Measurements from ENCODE around the gene BTBD17.
"Not testable (repeated sequence)": the region's sequence is repeated elsewhere in the genome, so short reads cannot be mapped to it uniquely, and the experiment has no call there.

BTBD17 gene, protein sequence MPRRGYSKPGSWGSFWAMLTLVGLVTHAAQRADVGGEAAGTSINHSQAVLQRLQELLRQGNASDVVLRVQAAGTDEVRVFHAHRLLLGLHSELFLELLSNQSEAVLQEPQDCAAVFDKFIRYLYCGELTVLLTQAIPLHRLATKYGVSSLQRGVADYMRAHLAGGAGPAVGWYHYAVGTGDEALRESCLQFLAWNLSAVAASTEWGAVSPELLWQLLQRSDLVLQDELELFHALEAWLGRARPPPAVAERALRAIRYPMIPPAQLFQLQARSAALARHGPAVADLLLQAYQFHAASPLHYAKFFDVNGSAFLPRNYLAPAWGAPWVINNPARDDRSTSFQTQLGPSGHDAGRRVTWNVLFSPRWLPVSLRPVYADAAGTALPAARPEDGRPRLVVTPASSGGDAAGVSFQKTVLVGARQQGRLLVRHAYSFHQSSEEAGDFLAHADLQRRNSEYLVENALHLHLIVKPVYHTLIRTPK

DNA sequence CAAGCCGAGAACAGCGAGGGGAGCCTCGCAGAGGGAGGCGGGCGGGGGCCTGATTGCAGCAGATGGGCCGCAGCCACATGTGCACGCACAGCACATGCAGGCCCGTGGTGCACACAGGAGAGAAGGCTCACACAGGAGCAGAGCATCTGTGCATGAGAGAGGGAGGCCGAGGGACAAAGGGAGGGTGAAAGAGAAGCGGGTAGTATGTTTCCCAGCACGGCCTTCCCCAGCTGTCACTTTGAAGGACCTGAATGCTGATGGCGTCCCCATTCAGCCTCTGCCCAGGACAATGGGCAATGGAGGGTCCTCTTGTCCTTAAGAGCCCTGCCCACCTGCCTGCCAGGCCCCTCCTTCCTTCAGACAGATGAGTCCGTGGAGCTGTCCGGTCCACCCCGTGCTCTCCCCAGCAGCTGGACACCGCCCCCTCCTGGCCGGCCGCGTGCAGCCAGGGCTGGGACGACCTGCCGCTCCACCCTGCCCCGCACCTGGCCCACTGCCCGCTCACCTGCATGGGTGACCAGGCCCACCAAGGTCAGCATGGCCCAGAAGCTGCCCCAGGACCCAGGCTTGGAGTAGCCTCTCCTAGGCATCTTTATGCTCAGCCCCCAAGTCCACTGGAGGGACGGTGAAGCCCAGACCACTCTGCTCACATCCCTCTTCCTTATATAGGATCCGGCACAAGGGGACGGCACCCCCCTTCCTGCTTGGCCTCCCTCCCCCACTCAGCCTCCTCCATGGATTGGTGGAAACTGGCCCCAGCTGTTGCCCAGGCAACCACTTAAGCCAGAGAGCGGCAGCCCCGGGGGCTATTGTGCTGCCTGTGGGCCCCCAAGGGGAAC is at the start of gene BTBD17:
TSS of gene BTBD17 (minus strand) at position 639 of the 839 bp plus-strand sequence. CDS start at position 590, 49 bp downstream.
- Mint-ChIP-seq H3K36me3 (ENCODE audit: low read depth) (no peaks in the 10 kb centered on the region), H3K4me3 (no peak within 1 kb of the TSS), H3K27ac (no peak within 1 kb of the TSS), H3K27me3 (peaks cover 47% of the 10 kb centered on the region), H3K4me1 (ENCODE audit: low read depth) (peaks cover 2% of the 10 kb centered on the region), H3K9me3 (no peaks in the 10 kb centered on the region)
- peak; percentile 55 for DNase-seq

DNA sequence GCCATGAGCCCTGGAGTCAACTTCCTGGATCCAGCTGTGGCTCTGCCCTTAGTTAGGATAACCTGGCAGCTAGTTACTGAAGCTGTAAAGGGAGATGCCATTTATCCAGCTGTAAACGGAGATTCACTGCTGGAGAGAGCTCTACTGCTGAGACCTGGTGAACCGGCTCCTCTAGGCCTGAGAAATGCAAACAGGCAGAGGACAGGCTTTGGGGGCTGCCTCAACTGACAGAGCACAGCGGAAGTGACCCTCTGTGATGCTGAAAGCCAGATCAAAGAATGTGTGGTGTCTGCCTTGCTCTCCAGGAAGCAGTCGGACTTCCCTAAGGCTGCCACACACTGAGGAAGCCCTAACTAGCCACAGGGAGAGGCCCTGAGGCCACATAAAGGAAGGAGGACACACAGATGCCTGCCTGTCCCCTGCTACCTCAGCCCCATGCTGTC is 48.4 kb upstream of the BTBD17 start:
- Mint-ChIP-seq H3K4me1 (ENCODE audit: low read depth) (no peaks in the 10 kb centered on the region), H3K27me3 (peaks cover 4% of the 10 kb centered on the region), H3K27ac (no peak overlapping the region), H3K9me3 (no peaks in the 10 kb centered on the region), H3K36me3 (ENCODE audit: low read depth) (no peaks in the 10 kb centered on the region), H3K4me3 (no peak overlapping the region)
- no peak for DNase-seq

DNA sequence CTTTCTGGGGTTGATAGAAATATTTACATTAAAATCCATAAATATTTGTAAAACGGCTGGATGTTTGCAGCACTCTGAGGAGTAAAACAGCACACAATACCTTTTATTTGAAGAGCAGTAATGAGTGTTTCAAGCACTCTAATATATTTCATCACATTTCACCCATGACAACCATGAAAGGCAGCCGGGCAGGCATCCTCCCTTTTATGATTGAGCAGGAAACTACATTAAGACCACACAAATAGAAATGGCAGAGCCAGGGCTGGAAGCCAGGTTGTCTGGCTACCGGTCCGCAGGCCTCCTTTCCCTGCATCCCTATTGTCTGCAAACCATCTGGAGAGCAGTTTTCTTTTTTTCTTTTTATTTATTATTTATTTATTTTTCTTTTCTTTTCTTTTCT is 47.1 kb upstream of the BTBD17 start:
- Mint-ChIP-seq H3K4me3 (no peak overlapping the region), H3K27me3 (peaks cover 4% of the 10 kb centered on the region), H3K4me1 (ENCODE audit: low read depth) (no peaks in the 10 kb centered on the region), H3K9me3 (no peaks in the 10 kb centered on the region), H3K36me3 (ENCODE audit: low read depth) (no peaks in the 10 kb centered on the region), H3K27ac (no peak overlapping the region)
- no peak for DNase-seq

DNA sequence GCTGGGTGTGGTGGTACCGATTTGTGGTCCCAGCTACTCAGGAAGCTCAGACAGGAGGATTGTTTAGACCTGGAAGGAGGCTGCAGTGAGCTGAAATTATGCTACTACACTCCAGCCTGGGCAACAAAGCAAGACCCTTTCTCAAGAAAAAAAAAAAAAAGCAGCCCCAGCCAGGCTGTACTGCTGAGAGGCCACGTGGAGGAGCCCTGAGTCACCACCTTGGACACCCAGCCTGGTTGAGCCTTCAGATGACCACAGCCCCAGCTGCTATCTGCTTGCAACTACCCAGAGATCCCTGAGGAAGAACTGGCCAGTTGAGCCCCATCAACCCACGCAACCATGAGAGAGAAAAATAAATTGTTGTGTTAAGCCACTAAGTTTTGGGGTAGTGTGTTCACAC is 46.6 kb upstream of the BTBD17 start:
- H3K27ac Mint-ChIP-seq: no peak overlapping the region
- no peaks in the 10 kb centered on the region for H3K4me1 Mint-ChIP-seq (ENCODE audit: low read depth)
- H3K36me3 Mint-ChIP-seq (ENCODE audit: low read depth): no peaks in the 10 kb centered on the region
- H3K27me3 Mint-ChIP-seq: peaks cover under 1% of the 10 kb centered on the region
- no peaks in the 10 kb centered on the region for H3K9me3 Mint-ChIP-seq
- H3K4me3 Mint-ChIP-seq: no peak overlapping the region
- no peak for DNase-seq

DNA sequence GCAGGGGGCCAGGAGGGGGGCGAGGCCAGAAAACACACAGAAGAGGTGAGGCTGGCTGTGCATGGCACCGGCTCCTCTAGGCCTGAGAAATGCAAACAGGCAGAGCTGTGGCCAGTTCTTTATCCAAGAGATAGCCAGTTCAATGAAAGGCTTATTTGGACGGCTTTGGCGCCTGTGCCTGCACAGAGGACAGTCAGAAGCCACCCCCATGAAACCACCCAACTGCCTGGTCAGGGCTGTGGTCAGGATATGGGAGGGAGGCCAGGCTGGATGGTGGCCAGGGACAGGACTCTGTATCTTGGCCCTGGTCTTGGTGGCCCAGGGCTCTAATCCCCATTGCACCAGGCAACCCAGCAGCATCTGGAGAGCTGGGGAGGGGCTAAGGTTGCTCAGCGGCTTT is 45.7 kb upstream of the BTBD17 start:
- Mint-ChIP-seq H3K27me3 (no peaks in the 10 kb centered on the region), H3K36me3 (ENCODE audit: low read depth) (no peaks in the 10 kb centered on the region), H3K9me3 (no peaks in the 10 kb centered on the region), H3K4me3 (no peak overlapping the region), H3K27ac (no peak overlapping the region), H3K4me1 (ENCODE audit: low read depth) (no peaks in the 10 kb centered on the region)
- no peak for DNase-seq

DNA sequence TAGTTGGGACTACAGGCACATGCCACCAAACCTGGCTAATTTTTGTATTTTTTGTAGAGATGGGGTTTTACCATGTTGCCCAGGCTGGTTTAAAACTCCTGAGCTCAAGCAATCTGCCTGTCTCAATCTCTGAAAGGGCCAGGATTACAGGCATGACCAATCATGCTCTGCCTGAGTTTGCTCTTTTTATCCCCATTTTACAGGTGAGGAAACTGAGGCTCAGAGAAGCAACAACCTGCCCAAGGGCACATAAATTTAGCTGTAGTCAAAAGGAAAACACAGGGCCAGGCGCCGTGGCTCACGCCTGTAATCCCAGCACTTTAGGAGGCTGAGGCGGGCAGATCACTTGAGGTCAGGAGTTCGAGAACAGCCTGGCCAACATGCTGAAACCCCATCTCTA is 43.6 kb upstream of the BTBD17 start:
- not testable (repeated sequence) for H3K36me3 Mint-ChIP-seq (ENCODE audit: low read depth); H3K27ac Mint-ChIP-seq; H3K27me3 Mint-ChIP-seq; H3K4me3 Mint-ChIP-seq; H3K9me3 Mint-ChIP-seq; H3K4me1 Mint-ChIP-seq (ENCODE audit: low read depth); DNase-seq

DNA sequence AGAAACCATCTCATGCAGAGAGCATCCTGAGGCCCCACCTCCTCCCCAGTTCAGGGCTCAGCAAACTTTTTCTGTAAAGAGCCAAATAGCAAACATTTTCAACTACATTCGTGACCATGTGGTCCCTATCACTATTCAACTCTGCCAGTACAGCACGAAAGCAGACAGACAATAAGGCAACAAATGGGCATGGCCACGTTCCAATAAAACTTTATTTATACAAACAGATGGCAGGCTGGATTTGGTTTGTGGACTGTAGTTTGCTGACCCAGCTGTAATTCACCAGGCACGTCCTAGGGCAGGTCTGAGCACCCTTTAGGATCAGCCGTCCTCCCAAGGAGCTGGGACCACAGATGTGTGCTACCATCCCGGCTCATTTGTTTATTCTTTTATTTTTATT is 43.1 kb upstream of the BTBD17 start:
- H3K27ac Mint-ChIP-seq: no peak overlapping the region
- no peaks in the 10 kb centered on the region for H3K4me1 Mint-ChIP-seq (ENCODE audit: low read depth)
- no peaks in the 10 kb centered on the region for H3K27me3 Mint-ChIP-seq
- no peaks in the 10 kb centered on the region for H3K9me3 Mint-ChIP-seq
- no peak for DNase-seq
- H3K36me3 Mint-ChIP-seq (ENCODE audit: low read depth): no peaks in the 10 kb centered on the region
- H3K4me3 Mint-ChIP-seq: no peak overlapping the region

DNA sequence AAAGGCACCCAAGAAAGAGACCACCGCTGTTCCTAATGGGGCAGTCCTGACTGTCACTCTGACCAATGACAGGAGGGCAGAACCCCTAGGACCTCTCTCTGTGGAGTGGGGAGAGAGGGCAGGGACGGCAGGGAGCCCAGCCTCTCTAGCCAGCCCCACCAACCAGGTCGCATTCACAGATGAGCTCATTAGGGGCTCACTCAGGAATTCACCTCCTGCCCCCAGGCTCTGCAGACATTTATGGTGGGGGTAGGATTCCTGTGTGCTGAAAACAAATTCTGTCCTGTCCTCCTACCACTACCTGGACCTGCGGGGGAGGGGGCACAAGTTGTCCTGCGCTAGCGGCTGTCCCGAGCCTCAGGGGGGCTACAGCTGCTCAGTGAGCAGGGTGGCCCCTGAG is 42.5 kb upstream of the BTBD17 start:
- no peaks in the 10 kb centered on the region for H3K4me1 Mint-ChIP-seq (ENCODE audit: low read depth)
- DNase-seq: no peak
- H3K27me3 Mint-ChIP-seq: no peaks in the 10 kb centered on the region
- H3K4me3 Mint-ChIP-seq: no peak overlapping the region
- no peaks in the 10 kb centered on the region for H3K36me3 Mint-ChIP-seq (ENCODE audit: low read depth)
- no peaks in the 10 kb centered on the region for H3K9me3 Mint-ChIP-seq
- no peak overlapping the region for H3K27ac Mint-ChIP-seq

DNA sequence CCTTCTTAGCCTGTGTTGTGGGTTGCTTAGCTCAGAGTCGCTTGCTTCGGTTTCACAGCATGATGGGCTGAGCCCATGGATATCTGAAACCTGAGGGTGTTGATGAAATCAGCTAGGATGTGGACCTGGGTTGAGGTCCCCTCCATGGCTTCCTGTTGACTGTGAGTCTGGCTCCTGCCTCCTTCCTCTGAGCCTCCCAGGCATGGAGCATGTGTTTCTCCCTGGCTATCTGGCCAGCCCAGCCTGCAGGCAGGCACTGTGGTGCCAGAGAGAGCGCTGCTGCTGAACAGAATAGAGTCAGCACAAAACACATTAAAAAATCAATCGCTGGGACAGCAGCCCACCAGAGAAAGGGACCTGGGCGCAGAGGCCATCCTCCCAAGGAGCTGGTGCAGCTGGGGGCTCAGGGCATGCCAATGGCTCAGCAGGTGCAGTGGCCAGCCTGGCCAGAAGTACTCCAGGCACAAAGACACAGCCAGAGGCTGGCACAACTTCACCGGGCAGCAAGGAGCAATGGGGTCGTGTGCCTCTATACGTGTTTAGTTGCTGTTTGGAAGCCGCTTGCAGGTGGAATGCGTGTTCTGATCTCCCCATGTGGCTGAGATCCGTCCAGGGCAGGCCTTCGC is 42.0 kb upstream of the BTBD17 start:
- no peak for DNase-seq
- H3K9me3 Mint-ChIP-seq: no peaks in the 10 kb centered on the region
- H3K36me3 Mint-ChIP-seq (ENCODE audit: low read depth): no peaks in the 10 kb centered on the region
- no peak overlapping the region for H3K27ac Mint-ChIP-seq
- H3K4me1 Mint-ChIP-seq (ENCODE audit: low read depth): no peaks in the 10 kb centered on the region
- no peak overlapping the region for H3K4me3 Mint-ChIP-seq
- no peaks in the 10 kb centered on the region for H3K27me3 Mint-ChIP-seq

DNA sequence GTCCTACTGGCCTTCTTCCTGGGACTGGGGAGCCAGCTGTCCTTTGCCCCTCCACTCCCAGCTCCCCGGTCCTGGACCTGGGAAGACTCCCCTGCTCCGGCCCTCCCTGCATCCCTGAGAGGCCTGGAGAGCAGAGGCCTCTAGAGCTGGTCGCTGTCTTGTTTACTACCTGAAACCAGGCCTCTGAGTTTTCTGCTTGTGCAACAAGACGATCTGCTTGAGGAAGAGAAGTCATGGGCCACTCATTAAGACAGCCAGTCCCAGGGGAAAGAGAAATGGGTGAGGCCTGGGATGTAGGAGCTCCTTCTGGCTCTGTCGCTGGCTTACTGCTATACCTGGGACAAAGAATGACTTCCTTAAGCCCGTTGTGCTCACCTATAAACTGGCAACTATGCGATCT is 40.4 kb upstream of the BTBD17 start:
- no peak for DNase-seq
- no peaks in the 10 kb centered on the region for H3K9me3 Mint-ChIP-seq
- H3K4me3 Mint-ChIP-seq: no peak overlapping the region
- H3K27ac Mint-ChIP-seq: peak overlapping the region; percentile 4
- H3K4me1 Mint-ChIP-seq (ENCODE audit: low read depth): no peaks in the 10 kb centered on the region
- H3K27me3 Mint-ChIP-seq: no peaks in the 10 kb centered on the region
- H3K36me3 Mint-ChIP-seq (ENCODE audit: low read depth): no peaks in the 10 kb centered on the region

DNA sequence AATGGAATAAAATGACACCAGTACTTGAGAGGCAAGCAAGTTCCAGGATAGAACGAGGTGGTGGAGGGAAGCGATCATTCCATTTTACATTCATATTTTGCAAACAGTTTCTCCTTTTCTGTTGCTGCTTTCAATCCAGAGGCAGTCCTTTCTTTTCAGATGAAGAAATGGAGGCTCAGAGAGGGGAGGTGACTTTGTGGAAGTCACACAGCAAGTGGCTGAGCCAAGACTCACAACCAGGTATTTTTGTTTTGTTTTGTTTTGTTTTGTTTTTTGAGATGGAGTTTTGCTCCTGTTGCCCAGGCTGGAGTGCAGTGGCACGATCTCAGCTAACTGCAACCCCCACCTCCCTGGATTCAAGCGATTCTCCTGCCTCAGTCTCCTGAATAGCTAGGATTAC is 34.9 kb upstream of the BTBD17 start:
- no peak overlapping the region for H3K27ac Mint-ChIP-seq
- no peaks in the 10 kb centered on the region for H3K9me3 Mint-ChIP-seq
- no peaks in the 10 kb centered on the region for H3K27me3 Mint-ChIP-seq
- H3K4me3 Mint-ChIP-seq: no peak overlapping the region
- no peaks in the 10 kb centered on the region for H3K36me3 Mint-ChIP-seq (ENCODE audit: low read depth)
- no peak for DNase-seq
- H3K4me1 Mint-ChIP-seq (ENCODE audit: low read depth): no peaks in the 10 kb centered on the region

DNA sequence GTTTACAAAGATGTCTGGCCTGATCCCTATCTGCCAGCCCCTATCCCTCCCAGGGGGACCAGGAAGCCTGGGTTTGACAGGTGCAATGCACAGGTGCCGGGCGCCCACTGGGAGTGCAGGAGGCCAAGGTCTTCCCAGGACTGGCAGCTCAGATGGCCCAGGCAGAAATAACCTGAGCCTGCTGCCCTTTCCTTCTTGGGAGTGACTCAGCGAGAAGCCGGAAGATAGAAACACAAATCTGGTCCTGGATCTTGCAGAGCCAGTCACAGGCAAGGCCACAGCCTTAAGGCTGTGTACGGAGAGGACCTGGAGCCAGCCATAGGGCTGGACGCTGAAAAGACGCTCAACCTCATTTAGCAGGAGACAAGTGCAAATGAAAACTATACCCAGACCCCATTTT is 33.3 kb upstream of the BTBD17 start:
- DNase-seq: no peak
- no peaks in the 10 kb centered on the region for H3K9me3 Mint-ChIP-seq
- peaks cover 3% of the 10 kb centered on the region for H3K27me3 Mint-ChIP-seq
- no peaks in the 10 kb centered on the region for H3K4me1 Mint-ChIP-seq (ENCODE audit: low read depth)
- H3K27ac Mint-ChIP-seq: no peak overlapping the region
- no peak overlapping the region for H3K4me3 Mint-ChIP-seq
- no peaks in the 10 kb centered on the region for H3K36me3 Mint-ChIP-seq (ENCODE audit: low read depth)

DNA sequence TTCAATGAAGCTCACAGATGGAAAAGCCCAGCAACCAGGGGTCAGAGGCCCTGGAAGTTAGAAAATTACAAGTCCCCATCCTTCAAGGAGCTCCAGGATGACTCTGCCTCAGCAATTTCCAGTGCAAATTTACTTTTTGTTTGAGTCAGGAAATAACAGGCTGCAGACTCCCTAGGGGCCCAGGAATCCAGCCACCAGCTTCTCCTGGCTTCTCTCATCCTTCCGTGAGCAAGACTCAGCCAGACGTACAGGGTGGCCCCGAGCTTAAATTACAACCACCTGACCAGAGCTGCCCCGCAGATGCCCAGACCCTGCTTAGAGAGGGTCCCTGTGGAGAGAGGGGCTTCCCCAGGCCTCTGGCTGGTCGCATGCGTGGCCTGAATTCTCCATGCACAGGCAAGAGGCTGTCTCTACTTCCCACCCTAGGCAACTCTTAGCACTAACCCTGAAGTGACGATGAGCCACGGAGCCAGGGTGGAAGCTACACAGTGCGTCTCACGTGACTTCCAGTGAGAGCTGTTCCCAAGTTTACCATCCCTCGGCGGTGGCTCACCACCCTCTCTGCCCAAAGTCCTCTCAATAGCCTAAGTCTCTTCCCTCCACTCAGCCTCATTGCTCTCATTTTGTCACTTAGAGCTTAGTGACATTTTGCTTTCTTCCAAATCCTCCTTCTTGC is 32.7 kb upstream of the BTBD17 start:
- peaks cover 3% of the 10 kb centered on the region for H3K27me3 Mint-ChIP-seq

DNA sequence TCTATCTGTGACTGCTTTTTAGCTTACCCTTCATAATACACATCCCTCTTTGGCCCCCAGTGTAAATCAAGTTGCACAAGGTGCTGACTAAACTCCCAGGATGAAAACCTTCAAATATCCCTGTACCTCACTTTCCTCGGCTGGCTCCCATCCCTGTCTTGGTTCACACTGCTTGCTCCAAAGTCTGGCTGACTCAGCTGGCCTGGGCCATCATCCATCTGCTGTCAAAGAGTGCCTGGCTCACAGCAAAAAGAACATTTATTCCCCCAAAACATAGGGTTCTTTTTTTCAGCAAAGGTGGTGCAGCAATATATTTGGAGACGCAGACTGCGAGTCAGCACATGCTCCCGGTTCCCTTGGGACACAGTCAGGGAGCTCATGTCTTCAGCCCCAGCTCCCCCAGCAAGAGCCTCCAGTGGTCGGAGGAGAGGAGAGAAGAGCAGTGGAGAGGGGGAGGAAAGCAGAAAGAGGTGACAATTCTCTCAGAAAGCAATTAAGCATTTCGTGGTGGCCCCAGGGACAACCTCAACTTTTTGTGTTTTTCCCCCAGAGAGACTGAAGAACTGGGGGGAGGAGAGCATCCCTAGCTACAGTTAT is 31.8 kb upstream of the BTBD17 start:
- H3K27me3 Mint-ChIP-seq: peaks cover 3% of the 10 kb centered on the region

More for the DNA sequence above, 32.7 kb upstream of the BTBD17 start:
- DNase-seq: no peak
- no peaks in the 10 kb centered on the region for H3K4me1 Mint-ChIP-seq (ENCODE audit: low read depth)
- H3K27ac Mint-ChIP-seq: no peak overlapping the region
- no peak overlapping the region for H3K4me3 Mint-ChIP-seq
- no peaks in the 10 kb centered on the region for H3K36me3 Mint-ChIP-seq (ENCODE audit: low read depth)
- H3K9me3 Mint-ChIP-seq: no peaks in the 10 kb centered on the region

More for the DNA sequence above, 31.8 kb upstream of the BTBD17 start:
- Mint-ChIP-seq H3K9me3 (no peaks in the 10 kb centered on the region), H3K4me3 (no peak overlapping the region), H3K27ac (no peak overlapping the region), H3K4me1 (ENCODE audit: low read depth) (no peaks in the 10 kb centered on the region), H3K36me3 (ENCODE audit: low read depth) (no peaks in the 10 kb centered on the region)
- no peak for DNase-seq

Data from activated T-cell treated with anti-CD3 and anti-CD28 coated beads, Interleukin-2, amount 50 U/mL, for 24 hours (primary cell).